ENCODE data around the gene PNPLA7.
"Not testable (repeated sequence)": the region's sequence is repeated elsewhere in the genome, so short reads cannot be mapped to it uniquely, and the experiment has no call there.

PNPLA7 gene

GRCh38 chr9:137543237-137543963 is 6.8 kb downstream of the PNPLA7 start:
- FAIRE-seq (no peak), DNase-seq (ENCODE audit: low spot score) (no peak)

GRCh38 chr9:137542486-137542885 is 7.7 kb downstream of the PNPLA7 start:
- DNase-seq (ENCODE audit: low spot score) (no peak), FAIRE-seq (no peak)

- DNase-seq (ENCODE audit: low spot score) (no peak), FAIRE-seq (no peak)
These were observed 9.7 kb downstream of the PNPLA7 start for GRCh38 chr9:137540536-137540935.

GRCh38 chr9:137538058-137538457 is 12.1 kb downstream of the PNPLA7 start:
- DNase-seq (ENCODE audit: low spot score) (no peak), FAIRE-seq (no peak)

- DNase-seq (ENCODE audit: low spot score); FAIRE-seq: not testable (repeated sequence)
These were observed 13.5 kb downstream of the PNPLA7 start for GRCh38 chr9:137536594-137537131.

GRCh38 chr9:137535120-137535428 is 15.1 kb downstream of the PNPLA7 start:
- no peak for DNase-seq (ENCODE audit: low spot score)
- FAIRE-seq = no peak

- FAIRE-seq (no peak), DNase-seq (ENCODE audit: low spot score) (peak; percentile 54)
These were observed 15.7 kb downstream of the PNPLA7 start for GRCh38 chr9:137534256-137535119.

- not testable (repeated sequence) for FAIRE-seq; DNase-seq (ENCODE audit: low spot score)
These were observed 17.2 kb downstream of the PNPLA7 start for GRCh38 chr9:137532891-137533468.

- DNase-seq (ENCODE audit: low spot score) (no peak), FAIRE-seq (no peak)
These were observed 19.0 kb downstream of the PNPLA7 start for GRCh38 chr9:137531099-137531765.

- DNase-seq (ENCODE audit: low spot score) (no peak), FAIRE-seq (no peak)
These were observed 19.9 kb downstream of the PNPLA7 start for GRCh38 chr9:137530331-137530730.

- no peak for DNase-seq (ENCODE audit: low spot score)
- no peak for FAIRE-seq
These were observed 25.3 kb downstream of the PNPLA7 start for GRCh38 chr9:137524981-137525317.

GRCh38 chr9:137524161-137524980 is 25.8 kb downstream of the PNPLA7 start:
- no peak for DNase-seq (ENCODE audit: low spot score)
- FAIRE-seq = no peak

GRCh38 chr9:137522746-137523455 is 27.3 kb downstream of the PNPLA7 start:
- FAIRE-seq = no peak
- no peak for DNase-seq (ENCODE audit: low spot score)

GRCh38 chr9:137521405-137521985 is 28.7 kb downstream of the PNPLA7 start:
- FAIRE-seq = no peak
- DNase-seq (ENCODE audit: low spot score) = no peak

- DNase-seq (ENCODE audit: low spot score) (no peak), FAIRE-seq (no peak)
These were observed 29.4 kb downstream of the PNPLA7 start for GRCh38 chr9:137520614-137521404.

GRCh38 chr9:137519553-137519952 is 30.6 kb downstream of the PNPLA7 start:
- no peak for FAIRE-seq
- DNase-seq (ENCODE audit: low spot score) = no peak

GRCh38 chr9:137518661-137519459 is 31.3 kb downstream of the PNPLA7 start:
- FAIRE-seq = not testable (repeated sequence)
- peak; percentile 57 for DNase-seq (ENCODE audit: low spot score)
